ENCODE data around the gene BBLN.

The BBLN gene

GRCh38 chr9:128187361-128187760 lies 27.3 kb downstream of the BBLN start:
- peaks cover 8% of the 10 kb centered on the region for H3K27me3 ChIP-seq
- no peak overlapping the region for H3K27ac ChIP-seq
- peaks cover 18 to 23% of the 10 kb centered on the region in 2 experiments for H3K4me1 ChIP-seq (ENCODE audit: control insufficient read depth in 1 of 2, insufficient read depth in 1 of 2, low read depth in 1 of 2, low read length in 1 of 2)
- no peak for TF ChIP-seq CTCF (IDR thresholded peaks at IDR 0.05)
- H3K9me3 ChIP-seq = no peaks in the 10 kb centered on the region
- no peak overlapping the region for H3K4me3 ChIP-seq (ENCODE audit: low read depth in 1 of 2, low read length in 1 of 2)
- H3K36me3 ChIP-seq = peaks cover 49% of the 10 kb centered on the region

- H3K27me3 ChIP-seq = peaks cover 16% of the 10 kb centered on the region
- peaks cover 41% of the 10 kb centered on the region for H3K36me3 ChIP-seq
- H3K27ac ChIP-seq = no peak overlapping the region
- no peak for TF ChIP-seq CTCF (IDR thresholded peaks at IDR 0.05)
- no peak overlapping the region for H3K4me3 ChIP-seq (ENCODE audit: low read depth in 1 of 2, low read length in 1 of 2)
- peaks cover 26 to 30% of the 10 kb centered on the region in 2 experiments for H3K4me1 ChIP-seq (ENCODE audit: control insufficient read depth in 1 of 2, insufficient read depth in 1 of 2, low read depth in 1 of 2, low read length in 1 of 2)
- no peaks in the 10 kb centered on the region for H3K9me3 ChIP-seq
Observed at GRCh38 chr9:128188209-128188608, 28.1 kb downstream of the BBLN start.

- H3K4me3 ChIP-seq (ENCODE audit: low read depth in 1 of 2, low read length in 1 of 2) = no peak overlapping the region
- H3K36me3 ChIP-seq = peaks cover 24% of the 10 kb centered on the region
- TF ChIP-seq CTCF (IDR thresholded peaks at IDR 0.05) = no peak
- H3K27me3 ChIP-seq = peaks cover 25% of the 10 kb centered on the region
- H3K9me3 ChIP-seq = no peaks in the 10 kb centered on the region
- peaks cover 26 to 30% of the 10 kb centered on the region in 2 experiments for H3K4me1 ChIP-seq (ENCODE audit: control insufficient read depth in 1 of 2, insufficient read depth in 1 of 2, low read depth in 1 of 2, low read length in 1 of 2)
- no peak overlapping the region for H3K27ac ChIP-seq
Observed at GRCh38 chr9:128190013-128190412, 29.9 kb downstream of the BBLN start.

GRCh38 chr9:128190516-128191405 lies 30.7 kb downstream of the BBLN start:
- H3K27ac ChIP-seq = peak overlapping the region; percentile 69
- H3K9me3 ChIP-seq = no peaks in the 10 kb centered on the region

GRCh38 chr9:128191406-128192046 lies 31.5 kb downstream of the BBLN start, which contains the start of gene CIZ1:
Gene CIZ1 (minus strand): TSS chr9:128191572. CDS start chr9:128190857, 715 bp downstream.
- H3K9me3 ChIP-seq = no peaks in the 10 kb centered on the region
- TF ChIP-seq CTCF (IDR thresholded peaks at IDR 0.05) = peak; percentile 83
- peak within 1 kb of the TSS; percentile 72 to 80 for H3K4me3 ChIP-seq (ENCODE audit: low read depth in 1 of 2, low read length in 1 of 2)
- peaks cover 9% of the 10 kb centered on the region for H3K36me3 ChIP-seq
- H3K4me1 ChIP-seq (ENCODE audit: control insufficient read depth in 1 of 2, insufficient read depth in 1 of 2, low read depth in 1 of 2, low read length in 1 of 2) = peaks cover 26 to 30% of the 10 kb centered on the region in 2 experiments
- H3K27me3 ChIP-seq = peaks cover 25% of the 10 kb centered on the region
- H3K27ac ChIP-seq = peak within 1 kb of the TSS; percentile 69

More at GRCh38 chr9:128190516-128191405, 30.7 kb downstream of the BBLN start:
- Histone ChIP-seq H3K27me3 (peaks cover 25% of the 10 kb centered on the region), H3K4me1 (ENCODE audit: control insufficient read depth in 1 of 2, insufficient read depth in 1 of 2, low read depth in 1 of 2, low read length in 1 of 2) (peaks cover 26 to 30% of the 10 kb centered on the region in 2 experiments), H3K36me3 (peaks cover 16% of the 10 kb centered on the region), H3K4me3 (ENCODE audit: low read depth in 1 of 2, low read length in 1 of 2) (peak overlapping the region; percentile 72 to 80)
- no peak for TF ChIP-seq CTCF (IDR thresholded peaks at IDR 0.05)

All from neutrophil (primary cell).